ENCODE measurements around the gene SPATA13.

Gene SPATA13

DNA sequence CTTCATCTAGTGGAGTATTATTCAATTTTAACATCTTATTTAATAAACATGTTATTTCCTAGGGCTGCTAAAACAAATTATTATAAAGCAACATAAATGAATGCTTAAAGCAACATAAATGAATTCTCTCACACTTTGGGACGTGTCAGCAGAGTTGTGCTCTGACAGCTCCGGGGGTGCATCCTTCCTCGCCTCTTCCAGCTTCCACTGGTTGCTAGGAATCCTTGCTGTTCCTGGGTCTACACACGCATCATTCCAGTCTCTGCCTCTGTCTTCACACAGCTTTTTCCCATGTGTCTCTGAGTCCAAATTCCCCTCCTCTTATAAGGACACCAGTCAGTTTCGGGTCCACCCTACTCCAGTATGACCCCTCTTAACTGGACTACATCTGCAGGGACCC, 21.6 kb upstream of the SPATA13 start:
- TF ChIP-seq RAD21 (IDR thresholded peaks at IDR 0.05; ENCODE audit: low read depth) = no peak
- TF ChIP-seq NFIC (IDR thresholded peaks at IDR 0.05) = no peak
- TF ChIP-seq CREB1 (IDR thresholded peaks at IDR 0.05; ENCODE audit: low read depth) = no peak
- TF ChIP-seq CEBPB (IDR thresholded peaks at IDR 0.05) = no peak
- TF ChIP-seq, protein P1, sequence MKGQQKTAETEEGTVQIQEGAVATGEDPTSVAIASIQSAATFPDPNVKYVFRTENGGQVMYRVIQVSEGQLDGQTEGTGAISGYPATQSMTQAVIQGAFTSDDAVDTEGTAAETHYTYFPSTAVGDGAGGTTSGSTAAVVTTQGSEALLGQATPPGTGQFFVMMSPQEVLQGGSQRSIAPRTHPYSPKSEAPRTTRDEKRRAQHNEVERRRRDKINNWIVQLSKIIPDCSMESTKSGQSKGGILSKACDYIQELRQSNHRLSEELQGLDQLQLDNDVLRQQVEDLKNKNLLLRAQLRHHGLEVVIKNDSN (IDR thresholded peaks at IDR 0.05) = no peak
- no peak for TF ChIP-seq EGR1 (IDR thresholded peaks at IDR 0.05)
- no peak for TF ChIP-seq YY1 (IDR thresholded peaks at IDR 0.05; ENCODE audit: low read depth)
- no peak for TF ChIP-seq TEAD4 (IDR thresholded peaks at IDR 0.05)
- TF ChIP-seq EP300 (IDR thresholded peaks at IDR 0.05; ENCODE audit: borderline replicate concordance) = no peak
- no peak for TF ChIP-seq FOXM1 (IDR thresholded peaks at IDR 0.05; ENCODE audit: borderline replicate concordance, low read depth)
- no peak for TF ChIP-seq ZBTB7A (IDR thresholded peaks at IDR 0.05; ENCODE audit: low read depth)
- TF ChIP-seq, protein P2, sequence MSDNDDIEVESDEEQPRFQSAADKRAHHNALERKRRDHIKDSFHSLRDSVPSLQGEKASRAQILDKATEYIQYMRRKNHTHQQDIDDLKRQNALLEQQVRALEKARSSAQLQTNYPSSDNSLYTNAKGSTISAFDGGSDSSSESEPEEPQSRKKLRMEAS (IDR thresholded peaks at IDR 0.05) = no peak
- TF ChIP-seq, protein P3, sequence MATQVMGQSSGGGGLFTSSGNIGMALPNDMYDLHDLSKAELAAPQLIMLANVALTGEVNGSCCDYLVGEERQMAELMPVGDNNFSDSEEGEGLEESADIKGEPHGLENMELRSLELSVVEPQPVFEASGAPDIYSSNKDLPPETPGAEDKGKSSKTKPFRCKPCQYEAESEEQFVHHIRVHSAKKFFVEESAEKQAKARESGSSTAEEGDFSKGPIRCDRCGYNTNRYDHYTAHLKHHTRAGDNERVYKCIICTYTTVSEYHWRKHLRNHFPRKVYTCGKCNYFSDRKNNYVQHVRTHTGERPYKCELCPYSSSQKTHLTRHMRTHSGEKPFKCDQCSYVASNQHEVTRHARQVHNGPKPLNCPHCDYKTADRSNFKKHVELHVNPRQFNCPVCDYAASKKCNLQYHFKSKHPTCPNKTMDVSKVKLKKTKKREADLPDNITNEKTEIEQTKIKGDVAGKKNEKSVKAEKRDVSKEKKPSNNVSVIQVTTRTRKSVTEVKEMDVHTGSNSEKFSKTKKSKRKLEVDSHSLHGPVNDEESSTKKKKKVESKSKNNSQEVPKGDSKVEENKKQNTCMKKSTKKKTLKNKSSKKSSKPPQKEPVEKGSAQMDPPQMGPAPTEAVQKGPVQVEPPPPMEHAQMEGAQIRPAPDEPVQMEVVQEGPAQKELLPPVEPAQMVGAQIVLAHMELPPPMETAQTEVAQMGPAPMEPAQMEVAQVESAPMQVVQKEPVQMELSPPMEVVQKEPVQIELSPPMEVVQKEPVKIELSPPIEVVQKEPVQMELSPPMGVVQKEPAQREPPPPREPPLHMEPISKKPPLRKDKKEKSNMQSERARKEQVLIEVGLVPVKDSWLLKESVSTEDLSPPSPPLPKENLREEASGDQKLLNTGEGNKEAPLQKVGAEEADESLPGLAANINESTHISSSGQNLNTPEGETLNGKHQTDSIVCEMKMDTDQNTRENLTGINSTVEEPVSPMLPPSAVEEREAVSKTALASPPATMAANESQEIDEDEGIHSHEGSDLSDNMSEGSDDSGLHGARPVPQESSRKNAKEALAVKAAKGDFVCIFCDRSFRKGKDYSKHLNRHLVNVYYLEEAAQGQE (IDR thresholded peaks at IDR 0.05; ENCODE audit: low read depth) = no peak
- no peak for TF ChIP-seq TCF12 (IDR thresholded peaks at IDR 0.05; ENCODE audit: low read depth)
- no peak for TF ChIP-seq TAF1 (IDR thresholded peaks at IDR 0.05; ENCODE audit: low read depth)

DNA sequence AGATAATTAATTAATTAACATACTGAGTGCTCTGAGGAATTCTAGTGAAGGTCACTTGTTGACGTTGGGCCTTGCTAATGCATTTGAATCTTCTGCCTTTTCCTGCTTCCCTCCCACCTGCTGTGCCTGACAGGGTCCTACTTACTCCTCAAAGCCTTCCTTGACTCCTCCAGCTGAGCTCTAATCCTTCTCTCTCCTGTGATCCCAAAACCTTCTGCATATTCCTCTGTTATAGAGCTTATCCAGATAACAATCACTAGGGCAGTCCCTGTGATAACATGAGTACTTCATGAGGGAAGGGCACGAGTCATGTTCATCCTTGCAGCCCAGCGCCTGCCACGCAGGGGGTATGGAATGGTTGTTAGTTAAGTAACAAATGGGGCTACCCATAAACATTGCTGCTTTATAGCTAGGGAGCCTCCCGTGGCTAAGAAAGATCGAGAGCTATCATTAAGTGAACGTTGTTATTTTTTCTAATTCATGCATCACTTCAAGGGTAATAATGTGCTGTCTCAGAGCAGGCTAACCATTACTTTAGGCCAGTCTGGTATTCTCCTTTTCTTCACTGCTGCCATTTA, 19.1 kb upstream of the SPATA13 start:
- TF ChIP-seq EP300 (IDR thresholded peaks at IDR 0.05; ENCODE audit: borderline replicate concordance) (no peak), FOXM1 (IDR thresholded peaks at IDR 0.05; ENCODE audit: borderline replicate concordance, low read depth) (no peak), TCF12 (IDR thresholded peaks at IDR 0.05; ENCODE audit: low read depth) (no peak), CEBPB (IDR thresholded peaks at IDR 0.05) (no peak), ZBTB7A (IDR thresholded peaks at IDR 0.05; ENCODE audit: low read depth) (no peak), RAD21 (IDR thresholded peaks at IDR 0.05; ENCODE audit: low read depth) (no peak), YY1 (IDR thresholded peaks at IDR 0.05; ENCODE audit: low read depth) (no peak), TEAD4 (IDR thresholded peaks at IDR 0.05) (no peak), CREB1 (IDR thresholded peaks at IDR 0.05; ENCODE audit: low read depth) (no peak), TAF1 (IDR thresholded peaks at IDR 0.05; ENCODE audit: low read depth) (no peak), EGR1 (IDR thresholded peaks at IDR 0.05) (no peak), NFIC (IDR thresholded peaks at IDR 0.05) (no peak)
- TF ChIP-seq, protein P2 (IDR thresholded peaks at IDR 0.05) = no peak
- TF ChIP-seq, protein P1 (IDR thresholded peaks at IDR 0.05) = no peak
- TF ChIP-seq, protein P3 (IDR thresholded peaks at IDR 0.05; ENCODE audit: low read depth) = no peak

DNA sequence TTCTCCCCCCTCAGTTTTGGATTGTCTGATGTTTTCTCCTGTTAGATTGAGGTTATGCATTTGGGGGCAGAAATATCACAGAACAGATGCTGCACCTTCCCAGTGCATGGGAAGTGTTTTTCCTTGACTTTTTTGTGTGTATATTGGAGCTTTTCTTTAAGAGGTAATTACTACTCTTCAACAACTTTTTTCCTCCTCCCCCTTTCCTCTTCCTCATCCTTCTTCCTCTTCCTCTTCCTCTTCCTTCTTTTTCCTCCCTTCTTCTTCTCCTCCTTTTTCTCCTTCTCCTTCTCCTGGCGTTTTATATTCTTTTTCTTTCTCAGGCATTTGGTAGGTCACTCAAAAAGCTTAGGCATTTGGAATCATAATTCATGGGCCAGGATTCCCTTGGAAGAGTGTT, 18.1 kb upstream of the SPATA13 start:
- no peak for TF ChIP-seq ZBTB7A (IDR thresholded peaks at IDR 0.05; ENCODE audit: low read depth)
- no peak for TF ChIP-seq TEAD4 (IDR thresholded peaks at IDR 0.05)
- TF ChIP-seq, protein P3 (IDR thresholded peaks at IDR 0.05; ENCODE audit: low read depth) = no peak
- TF ChIP-seq FOXM1 (IDR thresholded peaks at IDR 0.05; ENCODE audit: borderline replicate concordance, low read depth) = no peak
- no peak for TF ChIP-seq CREB1 (IDR thresholded peaks at IDR 0.05; ENCODE audit: low read depth)
- TF ChIP-seq, protein P2 (IDR thresholded peaks at IDR 0.05) = no peak
- no peak for TF ChIP-seq NFIC (IDR thresholded peaks at IDR 0.05)
- TF ChIP-seq, protein P1 (IDR thresholded peaks at IDR 0.05) = no peak
- TF ChIP-seq YY1 (IDR thresholded peaks at IDR 0.05; ENCODE audit: low read depth) = no peak
- TF ChIP-seq RAD21 (IDR thresholded peaks at IDR 0.05; ENCODE audit: low read depth) = no peak
- no peak for TF ChIP-seq CEBPB (IDR thresholded peaks at IDR 0.05)
- no peak for TF ChIP-seq EGR1 (IDR thresholded peaks at IDR 0.05)
- TF ChIP-seq EP300 (IDR thresholded peaks at IDR 0.05; ENCODE audit: borderline replicate concordance) = no peak
- no peak for TF ChIP-seq TCF12 (IDR thresholded peaks at IDR 0.05; ENCODE audit: low read depth)
- no peak for TF ChIP-seq TAF1 (IDR thresholded peaks at IDR 0.05; ENCODE audit: low read depth)
